Measurements from ENCODE around the gene PTPN7.

DNA sequence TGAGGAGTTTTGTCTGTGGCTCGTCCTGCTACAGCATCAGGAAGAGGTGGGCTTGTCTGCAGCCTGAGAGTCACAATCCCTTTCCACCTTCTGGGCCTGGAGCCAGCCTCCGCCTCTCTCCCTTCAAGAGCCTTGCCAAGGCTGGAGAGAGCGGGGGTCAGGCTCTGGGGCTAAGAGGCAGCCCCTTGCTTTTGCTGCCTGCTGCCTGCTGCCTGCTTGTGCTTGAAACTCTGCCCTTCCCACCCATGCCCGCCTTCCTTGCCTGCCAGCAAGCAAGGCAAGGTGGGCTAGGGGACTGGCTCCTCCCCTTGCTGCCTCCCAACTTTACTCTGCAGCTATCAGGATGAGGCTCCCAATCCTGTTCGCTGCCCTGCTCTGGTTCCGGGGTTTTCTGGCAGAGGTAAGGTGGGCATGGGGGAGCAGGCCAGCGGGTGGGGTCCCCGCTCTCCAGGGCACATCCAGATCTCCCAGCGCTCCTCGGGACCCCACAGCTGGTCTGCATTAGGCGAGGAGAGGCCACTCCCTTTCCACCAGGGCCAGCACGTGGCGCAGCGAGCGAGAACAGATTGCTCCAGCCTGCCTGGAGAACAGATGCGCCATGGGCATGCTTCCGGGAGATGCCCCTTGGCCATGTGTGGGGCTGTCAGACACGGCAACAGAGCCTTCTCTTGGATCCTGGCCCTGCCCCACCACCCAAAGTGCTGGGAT is 7.5 kb upstream of the PTPN7 start:
- TF ChIP-seq, protein P1, sequence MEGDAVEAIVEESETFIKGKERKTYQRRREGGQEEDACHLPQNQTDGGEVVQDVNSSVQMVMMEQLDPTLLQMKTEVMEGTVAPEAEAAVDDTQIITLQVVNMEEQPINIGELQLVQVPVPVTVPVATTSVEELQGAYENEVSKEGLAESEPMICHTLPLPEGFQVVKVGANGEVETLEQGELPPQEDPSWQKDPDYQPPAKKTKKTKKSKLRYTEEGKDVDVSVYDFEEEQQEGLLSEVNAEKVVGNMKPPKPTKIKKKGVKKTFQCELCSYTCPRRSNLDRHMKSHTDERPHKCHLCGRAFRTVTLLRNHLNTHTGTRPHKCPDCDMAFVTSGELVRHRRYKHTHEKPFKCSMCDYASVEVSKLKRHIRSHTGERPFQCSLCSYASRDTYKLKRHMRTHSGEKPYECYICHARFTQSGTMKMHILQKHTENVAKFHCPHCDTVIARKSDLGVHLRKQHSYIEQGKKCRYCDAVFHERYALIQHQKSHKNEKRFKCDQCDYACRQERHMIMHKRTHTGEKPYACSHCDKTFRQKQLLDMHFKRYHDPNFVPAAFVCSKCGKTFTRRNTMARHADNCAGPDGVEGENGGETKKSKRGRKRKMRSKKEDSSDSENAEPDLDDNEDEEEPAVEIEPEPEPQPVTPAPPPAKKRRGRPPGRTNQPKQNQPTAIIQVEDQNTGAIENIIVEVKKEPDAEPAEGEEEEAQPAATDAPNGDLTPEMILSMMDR (IDR thresholded peaks at IDR 0.05; ENCODE audit: low read depth, low read length): no peak
- TF ChIP-seq EZH2phosphoT487 (IDR thresholded peaks at IDR 0.05; ENCODE audit: low read depth): no peak

Measured in OCI-LY3 (cell line).